Measurements from ENCODE around the gene FRMD8.
"Not testable (repeated sequence)": the region's sequence is repeated elsewhere in the genome, so short reads cannot be mapped to it uniquely, and the experiment has no call there.

Gene FRMD8

GRCh38 chr11:65435411-65435931 lies 49.0 kb downstream of the FRMD8 start:
- DNase-seq (ENCODE audit: low read depth in 2 of 2) = no peak

GRCh38 chr11:65435981-65436411 lies 49.6 kb downstream of the FRMD8 start:
- DNase-seq (ENCODE audit: low read depth in 2 of 2) = no peak

- no peak for DNase-seq (ENCODE audit: low read depth in 2 of 2)
These were observed 50.1 kb downstream of the FRMD8 start for GRCh38 chr11:65436412-65437032.

GRCh38 chr11:65437436-65438227 lies 51.2 kb downstream of the FRMD8 start:
- no peak for DNase-seq (ENCODE audit: low read depth in 2 of 2)

- no peak for DNase-seq (ENCODE audit: low read depth in 2 of 2)
These were observed 52.1 kb downstream of the FRMD8 start for GRCh38 chr11:65438257-65439151.

GRCh38 chr11:65439331-65440181 lies 53.1 kb downstream of the FRMD8 start:
- DNase-seq (ENCODE audit: low read depth in 2 of 2) = no peak

- DNase-seq (ENCODE audit: low read depth in 2 of 2) = no peak
These were observed 54.5 kb downstream of the FRMD8 start for GRCh38 chr11:65440831-65441499.

GRCh38 chr11:65442842-65443331 lies 56.5 kb downstream of the FRMD8 start:
- no peak for DNase-seq (ENCODE audit: low read depth in 2 of 2)

- DNase-seq (ENCODE audit: low read depth in 2 of 2) = no peak
These were observed 58.0 kb downstream of the FRMD8 start for GRCh38 chr11:65444314-65445051.

GRCh38 chr11:65445101-65445603 lies 58.7 kb downstream of the FRMD8 start:
- no peak for DNase-seq (ENCODE audit: low read depth in 2 of 2)

- DNase-seq (ENCODE audit: low read depth in 2 of 2) = no peak
These were observed 59.4 kb downstream of the FRMD8 start for GRCh38 chr11:65445604-65446445.

- no peak for DNase-seq (ENCODE audit: low read depth in 2 of 2)
These were observed 60.2 kb downstream of the FRMD8 start for GRCh38 chr11:65446446-65447277.

GRCh38 chr11:65448074-65448417 lies 61.6 kb downstream of the FRMD8 start:
- no peak for DNase-seq (ENCODE audit: low read depth in 2 of 2)

GRCh38 chr11:65448418-65449105 lies 62.1 kb downstream of the FRMD8 start:
- no peak for DNase-seq (ENCODE audit: low read depth in 2 of 2)

- not testable (repeated sequence) for DNase-seq (ENCODE audit: low read depth in 2 of 2)
These were observed 64.9 kb downstream of the FRMD8 start for GRCh38 chr11:65451301-65451700.

- DNase-seq (ENCODE audit: low read depth in 2 of 2) = not testable (repeated sequence)
These were observed 65.8 kb downstream of the FRMD8 start for GRCh38 chr11:65452259-65452658.
